ENCODE data around the gene RASEF. TPM values are rescaled to one million over a fixed set of nuclear protein-coding genes. Genes with fewer than 3 reads are reported as not detected.

RASEF gene
- total RNA-seq, 1 experiment from 2014 or later: 2.2 TPM

DNA sequence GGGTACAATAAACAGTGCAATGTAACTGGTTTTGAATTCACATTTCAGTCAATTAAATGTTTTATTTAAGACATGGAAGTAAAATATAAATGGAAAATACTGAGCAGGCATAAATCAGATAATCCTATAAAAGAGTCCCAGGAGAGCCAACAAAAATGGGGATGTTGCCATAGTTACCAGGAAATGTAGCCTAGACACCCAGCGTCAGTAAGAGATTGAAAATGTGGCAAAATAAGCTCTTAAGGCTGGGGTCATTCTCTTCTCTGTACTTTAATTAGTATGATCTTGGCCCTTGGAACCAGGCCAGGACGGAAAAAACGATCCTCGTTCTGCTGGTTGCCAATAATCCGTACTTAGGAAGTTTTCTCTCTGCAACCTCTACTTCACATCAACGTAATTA is 18.9 kb upstream of the RASEF start:
- H2BK15ac ChIP-seq (ENCODE audit: low read depth, low read length): no peak overlapping the region
- H3K4me3 Mint-ChIP-seq: no peak overlapping the region
- H3K56ac ChIP-seq (ENCODE audit: insufficient read length, low read depth, low read length): no peak overlapping the region
- H4K8ac ChIP-seq (replicated peaks; ENCODE audit: insufficient read length, low read depth, low read length): no peak overlapping the region
- H2BK5ac ChIP-seq (ENCODE audit: insufficient read length, low read length): no peak overlapping the region
- no peak overlapping the region for H2AFZ ChIP-seq (ENCODE audit: low read length)
- H4K5ac ChIP-seq (ENCODE audit: insufficient read length, low read depth, low read length): no peak overlapping the region
- H2BK120ac ChIP-seq (ENCODE audit: low read depth, low read length, poor library complexity, severe bottlenecking): no peak overlapping the region
- H3K27me3 Mint-ChIP-seq (ENCODE audit: low read depth): peaks cover 2% of the 10 kb centered on the region; the same call in 1 of the 2 replicates
- no peaks in the 10 kb centered on the region for H3K23me2 ChIP-seq (ENCODE audit: insufficient read length, low read depth, low read length, poor library complexity, severe bottlenecking)
- no peaks in the 10 kb centered on the region for H3K4me1 ChIP-seq (ENCODE audit: insufficient read depth, low read length)
- H3K9me3 ChIP-seq (ENCODE audit: control insufficient read depth, low read depth, low read length): no peaks in the 10 kb centered on the region
- no peak overlapping the region for H4K91ac ChIP-seq (ENCODE audit: insufficient read length, low read depth, low read length)
- H2BK12ac ChIP-seq (ENCODE audit: insufficient read length, low read depth, low read length): no peak overlapping the region
- no peaks in the 10 kb centered on the region for H3K79me2 ChIP-seq (ENCODE audit: insufficient read depth, low read length)
- TF ChIP-seq, protein P1, sequence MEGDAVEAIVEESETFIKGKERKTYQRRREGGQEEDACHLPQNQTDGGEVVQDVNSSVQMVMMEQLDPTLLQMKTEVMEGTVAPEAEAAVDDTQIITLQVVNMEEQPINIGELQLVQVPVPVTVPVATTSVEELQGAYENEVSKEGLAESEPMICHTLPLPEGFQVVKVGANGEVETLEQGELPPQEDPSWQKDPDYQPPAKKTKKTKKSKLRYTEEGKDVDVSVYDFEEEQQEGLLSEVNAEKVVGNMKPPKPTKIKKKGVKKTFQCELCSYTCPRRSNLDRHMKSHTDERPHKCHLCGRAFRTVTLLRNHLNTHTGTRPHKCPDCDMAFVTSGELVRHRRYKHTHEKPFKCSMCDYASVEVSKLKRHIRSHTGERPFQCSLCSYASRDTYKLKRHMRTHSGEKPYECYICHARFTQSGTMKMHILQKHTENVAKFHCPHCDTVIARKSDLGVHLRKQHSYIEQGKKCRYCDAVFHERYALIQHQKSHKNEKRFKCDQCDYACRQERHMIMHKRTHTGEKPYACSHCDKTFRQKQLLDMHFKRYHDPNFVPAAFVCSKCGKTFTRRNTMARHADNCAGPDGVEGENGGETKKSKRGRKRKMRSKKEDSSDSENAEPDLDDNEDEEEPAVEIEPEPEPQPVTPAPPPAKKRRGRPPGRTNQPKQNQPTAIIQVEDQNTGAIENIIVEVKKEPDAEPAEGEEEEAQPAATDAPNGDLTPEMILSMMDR (conservative IDR thresholded peaks at IDR 0.05): no peak
- no peaks in the 10 kb centered on the region for H3K79me1 ChIP-seq (ENCODE audit: insufficient read depth, low read depth, low read length, poor library complexity, severe bottlenecking)
- no peaks in the 10 kb centered on the region for H3K9me3 Mint-ChIP-seq
- H3K4me2 ChIP-seq (ENCODE audit: insufficient read depth, insufficient read length, low read length): no peak overlapping the region
- H4K20me1 ChIP-seq (ENCODE audit: control insufficient read depth, insufficient read depth, insufficient read length): no peaks in the 10 kb centered on the region
- WGBS (ENCODE audit: extremely low coverage, insufficient read length, low lambda C conversion rate): no CpG with 5 or more reads among the region's 6 CpGs
- H2AK5ac ChIP-seq (ENCODE audit: insufficient read length, low read length): no peak overlapping the region
- no peaks in the 10 kb centered on the region for H3K4me1 Mint-ChIP-seq
- no peak overlapping the region for H3K27ac ChIP-seq (ENCODE audit: insufficient read length, low read depth, low read length)
- no peak overlapping the region for H3K23ac ChIP-seq (ENCODE audit: insufficient read length, low read depth, low read length)
- H3K36me3 Mint-ChIP-seq (ENCODE audit: insufficient read depth in 1 of 3, low read depth in 3 of 3): no peaks in the 10 kb centered on the region
- no peak overlapping the region for H3K27ac Mint-ChIP-seq
- no peak overlapping the region for H3K4ac ChIP-seq (ENCODE audit: low read depth, low read length)
- DNase-seq: no peak
- H3K14ac ChIP-seq (ENCODE audit: insufficient read depth, low read length): no peak overlapping the region
- no peak overlapping the region for H3K9ac ChIP-seq (ENCODE audit: extremely low read depth, insufficient read length, low read length)
- no peaks in the 10 kb centered on the region for H3K27me3 ChIP-seq (ENCODE audit: insufficient read depth, low read length)
- no peak overlapping the region for H2BK20ac ChIP-seq (ENCODE audit: low read depth, low read length, poor library complexity, severe bottlenecking)
- no peak overlapping the region for H3T11ph ChIP-seq (ENCODE audit: low read length)
- no peak overlapping the region for H3K18ac ChIP-seq (ENCODE audit: insufficient read length, low read depth, low read length)

Data from H9 (cell line).